ENCODE measurements around the gene RHOH.

RHOH gene

GRCh38 chr4:40225497-40225896 lies 28.7 kb downstream of the RHOH start:
- no peak for DNase-seq
- TF ChIP-seq POLR2A (IDR thresholded peaks at IDR 0.05; ENCODE audit: low read length): no peak
- TF ChIP-seq GATA1 (IDR thresholded peaks at IDR 0.05; ENCODE audit: low read depth, low read length): no peak

GRCh38 chr4:40227284-40227683 lies 30.5 kb downstream of the RHOH start:
- no peak for DNase-seq
- no peak for TF ChIP-seq POLR2A (IDR thresholded peaks at IDR 0.05; ENCODE audit: low read length)
- TF ChIP-seq GATA1 (IDR thresholded peaks at IDR 0.05; ENCODE audit: low read depth, low read length): no peak

GRCh38 chr4:40228497-40229365 lies 31.9 kb downstream of the RHOH start:
- peak in 1 of 2 experiments; percentile 6 for DNase-seq
- no peak for TF ChIP-seq POLR2A (IDR thresholded peaks at IDR 0.05; ENCODE audit: low read length)

- DNase-seq: no peak
- TF ChIP-seq POLR2A (IDR thresholded peaks at IDR 0.05; ENCODE audit: low read length): no peak
- TF ChIP-seq GATA1 (IDR thresholded peaks at IDR 0.05; ENCODE audit: low read depth, low read length): no peak
Observed at GRCh38 chr4:40231316-40231863, 34.6 kb downstream of the RHOH start.

- no peak for TF ChIP-seq POLR2A (IDR thresholded peaks at IDR 0.05; ENCODE audit: low read length)
- no peak for TF ChIP-seq GATA1 (IDR thresholded peaks at IDR 0.05; ENCODE audit: low read depth, low read length)
- DNase-seq: no peak
Observed at GRCh38 chr4:40232610-40233009, 35.8 kb downstream of the RHOH start.

- no peak for TF ChIP-seq POLR2A (IDR thresholded peaks at IDR 0.05; ENCODE audit: low read length)
- no peak for TF ChIP-seq GATA1 (IDR thresholded peaks at IDR 0.05; ENCODE audit: low read depth, low read length)
- DNase-seq: no peak
Observed at GRCh38 chr4:40233227-40233626, 36.4 kb downstream of the RHOH start.

GRCh38 chr4:40234519-40235039 lies 37.7 kb downstream of the RHOH start:
- DNase-seq: no peak
- TF ChIP-seq GATA1 (IDR thresholded peaks at IDR 0.05; ENCODE audit: low read depth, low read length): no peak
- TF ChIP-seq POLR2A (IDR thresholded peaks at IDR 0.05; ENCODE audit: low read length): no peak

GRCh38 chr4:40238008-40238699 lies 41.3 kb downstream of the RHOH start:
- DNase-seq: no peak

GRCh38 chr4:40238700-40239548 lies 42.1 kb downstream of the RHOH start:
- peak; percentile 69 to 81 for DNase-seq
- TF ChIP-seq GATA1 (IDR thresholded peaks at IDR 0.05; ENCODE audit: low read depth, low read length): no peak
- peak; percentile 22 for TF ChIP-seq POLR2A (IDR thresholded peaks at IDR 0.05; ENCODE audit: low read length)

More at GRCh38 chr4:40238008-40238699, 41.3 kb downstream of the RHOH start:
- TF ChIP-seq GATA1 (IDR thresholded peaks at IDR 0.05; ENCODE audit: low read depth, low read length) (no peak), POLR2A (IDR thresholded peaks at IDR 0.05; ENCODE audit: low read length) (no peak)

GRCh38 chr4:40240040-40240653 lies 43.3 kb downstream of the RHOH start:
- TF ChIP-seq GATA1 (IDR thresholded peaks at IDR 0.05; ENCODE audit: low read depth, low read length): no peak
- no peak for TF ChIP-seq POLR2A (IDR thresholded peaks at IDR 0.05; ENCODE audit: low read length)

GRCh38 chr4:40241026-40241425 lies 44.2 kb downstream of the RHOH start:
- DNase-seq: no peak
- TF ChIP-seq POLR2A (IDR thresholded peaks at IDR 0.05; ENCODE audit: low read length): no peak
- TF ChIP-seq GATA1 (IDR thresholded peaks at IDR 0.05; ENCODE audit: low read depth, low read length): no peak

More at GRCh38 chr4:40240040-40240653, 43.3 kb downstream of the RHOH start:
- DNase-seq: no peak

- DNase-seq: no peak
- no peak for TF ChIP-seq POLR2A (IDR thresholded peaks at IDR 0.05; ENCODE audit: low read length)
- TF ChIP-seq GATA1 (IDR thresholded peaks at IDR 0.05; ENCODE audit: low read depth, low read length): no peak
Observed at GRCh38 chr4:40241941-40242340, 45.1 kb downstream of the RHOH start.

- DNase-seq: no peak
- TF ChIP-seq POLR2A (IDR thresholded peaks at IDR 0.05; ENCODE audit: low read length): no peak
- no peak for TF ChIP-seq GATA1 (IDR thresholded peaks at IDR 0.05; ENCODE audit: low read depth, low read length)
Observed at GRCh38 chr4:40243386-40243948, 46.6 kb downstream of the RHOH start.
